Measurements from ENCODE around the gene WDR83.
A peak's percentile ranks its signal among the peaks of the same experiment; 100 is the strongest.

Gene WDR83

GRCh38 chr19:12715929-12716328 lies 49.3 kb downstream of the WDR83 start:
- no peak for DNase-seq (ENCODE audit: low spot score)

- no peak for DNase-seq (ENCODE audit: low spot score)
Measured at GRCh38 chr19:12720296-12720695, 53.7 kb downstream of the WDR83 start.

- no peak for DNase-seq (ENCODE audit: low spot score)
Measured at GRCh38 chr19:12720851-12721655, 54.4 kb downstream of the WDR83 start.

- peak; percentile 77 for DNase-seq (ENCODE audit: low spot score)
Measured at GRCh38 chr19:12721656-12722565, 55.3 kb downstream of the WDR83 start.

GRCh38 chr19:12722566-12723380 lies 56.2 kb downstream of the WDR83 start:
- peak; percentile 99 for DNase-seq (ENCODE audit: low spot score)

DNA sequence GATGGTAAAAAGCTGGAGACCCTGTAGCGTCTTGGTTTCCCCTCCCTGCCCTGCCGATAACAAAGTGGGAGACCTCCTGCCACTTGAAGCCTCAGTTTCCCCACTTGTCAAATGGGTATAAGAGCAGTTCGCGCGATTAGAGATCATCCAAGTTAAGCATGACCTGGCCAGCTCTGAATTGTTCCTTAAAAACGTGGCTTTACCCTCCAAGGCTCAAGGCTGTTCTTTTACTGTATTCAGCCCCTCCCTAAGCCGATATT lies 56.7 kb downstream of the WDR83 start:
- DNase-seq (ENCODE audit: low spot score) = no peak

- peak; percentile 58 for DNase-seq (ENCODE audit: low spot score)
Measured at GRCh38 chr19:12723641-12724426, 57.2 kb downstream of the WDR83 start, which contains the start of gene TNPO2. Gene TNPO2 (minus strand): TSS chr19:12723932. CDS start chr19:12720977, 2,955 bp downstream.
